Ishikawa (cell line): ENCODE data around the gene HDGF.

Experiments used
- EP300 ChIP-seq: IDR thresholded peaks from 2 replicates; pipeline ENCODE4 v1.6.1; 2012; ENCODE audit warnings: borderline replicate concordance
- NFIC ChIP-seq: IDR thresholded peaks from 2 replicates; pipeline ENCODE4 v1.6.1; 2012
- RAD21 ChIP-seq: IDR thresholded peaks from 2 replicates; pipeline ENCODE4 v1.6.1; 2012; ENCODE audit warnings: low read depth
- TAF1 ChIP-seq: IDR thresholded peaks from 2 replicates; pipeline ENCODE4 v1.6.1; 2012; ENCODE audit warnings: low read depth, mild to moderate bottlenecking
- TCF12 ChIP-seq: IDR thresholded peaks from 2 replicates; pipeline ENCODE4 v1.6.1; 2012; ENCODE audit warnings: low read depth
- YY1 ChIP-seq: IDR thresholded peaks from 2 replicates; pipeline ENCODE4 v1.6.1; 2012; ENCODE audit warnings: low read depth
- TF ChIP-seq, protein P1 (sequence below): IDR thresholded peaks from 2 replicates; pipeline ENCODE4 v1.6.1; 2012
- TF ChIP-seq, protein P2 (sequence below): IDR thresholded peaks from 2 replicates; pipeline ENCODE4 v1.6.1; 2012

DNA sequence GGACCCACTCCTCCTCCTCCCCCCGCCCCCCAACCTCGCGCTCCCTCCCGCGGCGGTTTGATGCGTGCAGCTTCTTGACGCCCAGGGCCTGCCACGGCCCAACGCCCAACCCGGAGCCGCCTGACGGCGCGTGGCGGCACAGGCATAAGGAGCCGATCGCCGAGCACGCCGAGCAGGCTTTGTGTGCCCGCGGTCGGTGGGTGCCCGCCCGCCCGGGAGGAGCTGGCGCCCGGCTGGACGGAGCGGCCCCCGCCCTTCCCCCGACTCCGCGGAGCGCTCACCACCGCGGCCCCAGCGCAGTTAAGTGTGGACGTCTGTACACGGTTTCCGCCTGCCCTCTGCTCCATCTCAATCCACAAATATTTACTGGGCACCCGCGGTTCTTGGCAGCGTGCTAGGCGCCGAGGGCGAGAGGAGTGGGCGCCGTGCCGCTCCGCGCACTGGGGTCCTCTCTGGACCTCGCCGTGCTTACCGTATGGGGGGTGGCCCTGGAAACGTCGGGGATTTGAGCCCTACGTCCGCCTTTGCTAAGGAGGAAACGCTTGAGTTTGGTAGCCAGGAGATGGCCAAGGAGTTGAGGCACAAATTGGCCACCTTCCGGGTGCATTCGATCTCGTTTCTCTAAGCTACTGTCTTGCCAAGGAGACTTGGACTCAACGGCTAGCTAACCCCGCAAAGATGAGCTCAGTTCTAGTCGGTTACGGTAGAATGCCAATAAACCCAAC, 444 bp upstream of the HDGF start:
- TF ChIP-seq RAD21 (no peak; the same call in 1 of the 2 replicates), NFIC (no peak), TAF1 (peak; percentile 63), EP300 (peak; percentile 18; the same call in 1 of the 2 replicates), TCF12 (no peak), YY1 (peak; percentile 81)
- TF ChIP-seq, protein P1, sequence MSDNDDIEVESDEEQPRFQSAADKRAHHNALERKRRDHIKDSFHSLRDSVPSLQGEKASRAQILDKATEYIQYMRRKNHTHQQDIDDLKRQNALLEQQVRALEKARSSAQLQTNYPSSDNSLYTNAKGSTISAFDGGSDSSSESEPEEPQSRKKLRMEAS, result peak; percentile 94
- TF ChIP-seq, protein P2, sequence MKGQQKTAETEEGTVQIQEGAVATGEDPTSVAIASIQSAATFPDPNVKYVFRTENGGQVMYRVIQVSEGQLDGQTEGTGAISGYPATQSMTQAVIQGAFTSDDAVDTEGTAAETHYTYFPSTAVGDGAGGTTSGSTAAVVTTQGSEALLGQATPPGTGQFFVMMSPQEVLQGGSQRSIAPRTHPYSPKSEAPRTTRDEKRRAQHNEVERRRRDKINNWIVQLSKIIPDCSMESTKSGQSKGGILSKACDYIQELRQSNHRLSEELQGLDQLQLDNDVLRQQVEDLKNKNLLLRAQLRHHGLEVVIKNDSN, result peak; percentile 79
